Activated T-cell treated with anti-CD3 and anti-CD28 coated beads, Interleukin-2, amount 50 U/mL, for 4 hours (primary cell): Measurements from ENCODE around the gene FNDC3B. TPM values are rescaled to one million over a fixed set of nuclear protein-coding genes. Genes with fewer than 3 reads are reported as not detected.
A peak's percentile ranks its signal among the peaks of the same experiment; 100 is the strongest.

ENCODE experiments used
- ATAC-seq, 2 donors: fragments of 200-7000 bp; cut with Tn5 transposase; one replicate each; pipeline ENCODE4 v1.10.0; 2021
- DNase-seq: peaks from one replicate; pipeline ENCODE4 v3.0.0-alpha.2; 2020
- H3K27me3 Mint-ChIP-seq: one replicate; pipeline ENCODE4 v1.8.0; 2021; ENCODE audit warnings: low read depth, mixed read lengths
- H3K36me3 Mint-ChIP-seq: one replicate; pipeline ENCODE4 v1.8.0; 2022; ENCODE audit warnings: mixed read lengths; ENCODE audit not compliant: insufficient read depth
- H3K4me1 Mint-ChIP-seq: one replicate; pipeline ENCODE4 v1.8.0; 2021; ENCODE audit warnings: low read depth, mixed read lengths
- H3K4me3 Mint-ChIP-seq: one replicate; pipeline ENCODE4 v1.8.0; 2021; ENCODE audit warnings: mild to moderate bottlenecking, moderate library complexity, mixed read lengths
- H3K9me3 Mint-ChIP-seq: one replicate; pipeline ENCODE4 v1.8.0; 2021; ENCODE audit warnings: mixed read lengths
- total RNA-seq, 3 donors: library from RNA; stranded (reverse); gene quantifications; one replicate each; pipeline ENCODE4 v1.2.1, GENCODE V29; 2021

The FNDC3B gene
- total RNA-seq, 3 donors from 2014 or later = 20.3 to 23.9 (median 21.2) TPM

DNA sequence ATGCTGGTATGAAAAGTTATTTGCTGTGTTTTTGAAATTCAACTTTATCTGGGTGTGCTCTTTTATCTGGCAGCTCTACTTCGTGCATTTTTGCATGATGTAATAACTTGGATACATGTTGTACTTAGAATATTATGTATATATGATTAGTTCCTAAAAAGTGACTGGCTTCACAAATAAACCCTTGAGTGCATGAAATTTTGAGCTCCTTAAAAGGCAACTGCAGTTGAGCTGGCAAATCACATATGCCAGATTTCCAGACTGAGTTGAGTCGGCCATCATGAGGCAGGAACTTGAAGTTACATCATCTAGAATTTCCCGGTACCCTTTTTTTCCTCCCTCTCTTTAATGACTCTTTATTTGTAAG is 162.5 kb downstream of the FNDC3B start:
- Mint-ChIP-seq H3K27me3 (no peaks in the 10 kb centered on the region), H3K36me3 (peaks cover 35% of the 10 kb centered on the region), H3K4me3 (no peak overlapping the region), H3K4me1 (no peaks in the 10 kb centered on the region), H3K9me3 (peaks cover 19% of the 10 kb centered on the region)
- no peak for DNase-seq
- ATAC-seq = no peak

DNA sequence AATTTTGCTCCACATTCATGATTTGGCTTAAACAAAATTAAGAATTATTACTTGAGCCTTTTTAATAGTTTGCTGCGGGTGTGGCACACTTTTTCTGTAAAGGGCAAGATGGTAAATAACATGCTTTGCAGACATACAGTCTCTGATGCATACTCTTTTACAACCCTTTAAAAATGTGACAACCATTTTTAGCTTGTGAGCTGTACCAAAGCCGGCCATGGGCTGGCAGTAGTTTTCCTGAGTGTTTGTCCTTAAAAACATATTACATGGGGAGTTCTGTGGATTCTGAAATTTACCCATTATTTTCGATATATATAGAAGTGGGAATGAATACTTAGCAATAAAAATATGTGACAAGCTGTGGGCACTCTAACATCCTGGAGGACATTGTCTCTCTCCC is 163.4 kb downstream of the FNDC3B start:
- H3K27me3 Mint-ChIP-seq = no peaks in the 10 kb centered on the region
- H3K36me3 Mint-ChIP-seq = peaks cover 33% of the 10 kb centered on the region
- H3K9me3 Mint-ChIP-seq = peaks cover 19% of the 10 kb centered on the region
- DNase-seq (no peak), ATAC-seq (no peak)
- H3K4me1 Mint-ChIP-seq = no peaks in the 10 kb centered on the region
- H3K4me3 Mint-ChIP-seq = no peak overlapping the region

DNA sequence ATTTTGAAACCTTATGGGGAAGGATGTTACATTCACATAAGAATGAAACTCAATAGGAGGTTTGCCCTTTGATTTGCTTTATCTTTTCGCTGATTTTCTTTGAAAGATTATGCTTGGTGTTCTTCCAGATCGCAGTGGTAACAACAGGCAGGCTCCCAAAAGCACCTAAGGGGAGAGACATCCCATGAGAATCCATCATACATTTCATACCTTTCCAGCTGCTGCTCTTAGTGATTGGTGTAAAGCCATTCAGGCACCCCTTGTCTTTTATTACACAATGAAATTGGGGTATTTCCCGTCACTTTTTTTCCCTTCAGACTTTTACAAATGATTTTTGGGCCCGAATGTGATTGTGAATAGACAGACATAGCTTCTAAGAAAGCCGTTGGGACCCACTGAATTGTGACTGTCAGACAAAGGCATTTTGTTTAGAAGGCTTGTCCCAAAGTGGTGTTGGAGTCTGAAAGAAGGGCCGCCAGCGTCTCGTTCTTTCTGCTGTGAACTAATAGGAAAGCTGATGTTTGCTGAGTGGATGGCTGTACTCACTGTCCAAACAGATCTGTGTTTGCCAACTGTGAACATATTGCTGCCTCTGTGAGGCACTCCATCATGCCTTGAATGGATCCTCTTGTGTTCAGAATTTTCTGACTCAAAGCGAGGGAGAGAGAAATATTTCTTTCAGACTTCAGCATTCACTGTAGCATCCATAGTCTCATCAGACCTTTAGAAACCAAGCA is 164.3 kb downstream of the FNDC3B start:
- no peaks in the 10 kb centered on the region for H3K4me1 Mint-ChIP-seq
- H3K27me3 Mint-ChIP-seq = no peaks in the 10 kb centered on the region

DNA sequence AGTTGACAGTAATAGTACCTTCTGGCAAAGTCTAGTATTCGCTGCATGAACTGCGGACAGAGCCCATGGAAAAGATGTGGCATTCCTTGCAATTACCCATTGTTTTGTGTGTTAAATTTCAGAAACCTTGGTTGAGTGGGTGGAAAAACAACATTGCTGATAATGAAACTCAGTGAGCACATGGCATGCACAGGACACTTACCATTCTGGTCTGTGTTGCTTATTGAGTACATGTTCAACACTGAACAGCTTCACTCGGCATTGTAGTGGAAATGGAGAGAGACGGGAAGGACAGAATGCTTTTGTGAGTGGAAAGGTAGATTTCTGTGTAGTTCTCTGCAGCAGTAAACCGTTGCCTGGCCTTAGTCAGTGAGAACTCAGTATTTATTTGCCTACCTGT is 165.3 kb downstream of the FNDC3B start:
- Mint-ChIP-seq H3K4me3 (no peak overlapping the region), H3K4me1 (no peaks in the 10 kb centered on the region), H3K27me3 (no peaks in the 10 kb centered on the region), H3K9me3 (peaks cover 19% of the 10 kb centered on the region), H3K36me3 (peaks cover 28% of the 10 kb centered on the region)
- no peak for DNase-seq
- no peak for ATAC-seq

More for the DNA sequence above, 164.3 kb downstream of the FNDC3B start:
- DNase-seq (no peak), ATAC-seq (no peak)
- Mint-ChIP-seq H3K4me3 (no peak overlapping the region), H3K9me3 (peaks cover 19% of the 10 kb centered on the region), H3K36me3 (peaks cover 30% of the 10 kb centered on the region)

DNA sequence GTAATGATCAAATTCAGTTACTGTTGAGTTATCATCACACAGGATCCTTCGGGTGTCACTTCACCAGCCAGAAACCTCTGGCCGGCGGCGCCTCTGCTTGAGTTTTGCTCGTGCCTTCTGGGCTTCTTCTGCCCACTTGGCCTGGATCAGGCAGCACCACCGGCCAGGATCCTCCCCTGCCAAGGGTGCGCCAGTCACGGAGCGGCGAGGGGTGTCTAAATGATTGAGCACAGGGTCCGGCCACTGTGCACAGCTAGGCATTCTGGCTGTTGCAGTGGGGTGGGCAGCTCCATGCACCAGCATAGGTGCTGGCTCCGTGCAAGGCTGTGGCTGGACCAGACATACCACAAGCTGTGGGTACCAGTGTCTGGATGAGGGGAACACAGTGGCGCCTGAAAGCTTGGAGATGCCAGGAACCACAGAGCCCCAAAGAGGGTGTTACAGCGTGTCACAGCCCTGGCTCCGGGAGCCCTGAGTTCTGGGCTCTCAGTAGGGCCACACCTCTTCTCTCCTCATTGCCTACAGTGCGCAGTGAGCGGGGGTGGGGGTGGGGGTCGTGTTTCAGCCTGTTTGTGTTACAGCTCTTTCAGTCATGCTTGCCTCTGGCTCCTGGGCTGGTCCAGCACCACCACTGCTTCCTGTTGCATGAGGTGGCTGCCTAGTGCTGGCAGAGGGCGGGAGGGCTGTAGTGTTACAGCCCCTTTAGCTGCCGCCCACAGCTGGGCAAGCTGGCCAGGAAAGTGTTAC is 169.4 kb downstream of the FNDC3B start:
- ATAC-seq (no peak), DNase-seq (no peak)
- H3K36me3 Mint-ChIP-seq = peaks cover 18% of the 10 kb centered on the region
- no peak overlapping the region for H3K4me3 Mint-ChIP-seq
- H3K4me1 Mint-ChIP-seq = peaks cover 9% of the 10 kb centered on the region
- H3K27me3 Mint-ChIP-seq = no peaks in the 10 kb centered on the region
- peaks cover 17% of the 10 kb centered on the region for H3K9me3 Mint-ChIP-seq

DNA sequence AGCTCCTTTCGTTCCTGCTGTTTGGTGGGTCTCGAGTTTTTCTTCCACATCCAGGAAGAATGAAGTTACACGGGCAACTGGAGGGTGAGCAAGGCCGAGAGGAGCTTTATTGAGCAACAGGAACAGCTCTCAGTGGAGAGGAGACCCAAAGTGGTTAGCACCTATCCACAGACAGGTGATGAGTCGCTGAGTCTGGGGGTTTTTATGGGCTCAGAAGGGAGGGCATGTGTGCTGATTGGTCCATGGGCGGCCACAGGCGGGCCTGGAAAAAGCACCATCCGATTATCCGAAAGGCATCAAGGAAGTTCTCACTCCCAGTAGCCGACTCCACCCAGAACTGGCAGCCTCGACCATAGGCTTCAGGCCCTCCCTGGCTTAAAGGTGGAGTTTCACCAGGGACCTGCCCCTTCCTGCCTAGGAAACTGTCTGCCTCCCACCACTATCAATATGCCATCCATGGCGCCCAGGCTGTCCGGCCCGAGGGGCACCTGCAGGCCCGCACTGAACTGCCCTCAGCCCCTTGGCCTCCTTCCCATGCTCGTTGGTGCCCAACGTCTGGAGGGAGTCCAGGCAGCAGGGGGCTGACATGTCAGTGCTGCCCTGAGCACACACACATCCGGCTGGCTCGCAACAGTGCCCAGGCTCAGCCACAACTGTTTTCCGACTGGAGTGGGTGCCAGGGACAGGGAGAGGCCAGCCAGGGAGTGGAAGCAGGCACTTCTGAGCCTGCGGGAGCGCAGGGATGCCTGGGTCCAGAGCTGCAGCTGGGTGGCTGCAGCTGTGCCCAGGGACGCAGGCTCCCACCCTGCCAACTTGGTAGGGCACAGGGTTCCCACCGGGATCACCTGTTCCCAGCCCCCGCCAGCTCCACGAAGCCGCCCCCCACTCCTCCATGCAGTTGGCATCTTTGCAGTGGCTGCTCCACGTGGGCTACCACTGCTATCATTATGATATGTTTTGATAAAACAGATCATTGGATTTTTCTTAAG is 170.2 kb downstream of the FNDC3B start:
- Mint-ChIP-seq H3K4me1 (peaks cover 13% of the 10 kb centered on the region), H3K4me3 (no peak overlapping the region), H3K27me3 (no peaks in the 10 kb centered on the region), H3K36me3 (peaks cover 12% of the 10 kb centered on the region), H3K9me3 (peaks cover 11% of the 10 kb centered on the region)
- ATAC-seq (no peak), DNase-seq (no peak)

DNA sequence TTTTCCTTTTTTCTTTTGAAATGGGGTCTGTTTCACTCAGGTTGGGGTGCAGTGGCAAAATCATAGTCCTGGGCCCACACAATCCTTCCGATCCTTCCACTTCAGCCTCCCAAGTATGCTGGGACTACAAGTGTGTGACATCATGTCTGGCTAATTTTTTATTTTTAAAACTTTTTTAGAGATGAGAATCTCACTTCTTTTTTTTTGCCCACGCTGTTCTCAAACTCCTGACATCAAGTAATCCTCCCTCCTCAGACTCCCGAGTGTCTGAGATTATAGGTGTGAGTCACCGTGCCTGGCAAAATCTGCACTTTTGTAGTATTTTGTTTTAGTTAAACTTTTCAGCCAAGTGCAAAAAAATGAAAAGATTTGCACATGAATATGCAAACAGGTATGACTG is 171.0 kb downstream of the FNDC3B start:
- peaks cover 13% of the 10 kb centered on the region for H3K36me3 Mint-ChIP-seq
- H3K27me3 Mint-ChIP-seq = no peaks in the 10 kb centered on the region
- peaks cover 13% of the 10 kb centered on the region for H3K4me1 Mint-ChIP-seq
- peaks cover 7% of the 10 kb centered on the region for H3K9me3 Mint-ChIP-seq
- H3K4me3 Mint-ChIP-seq = no peak overlapping the region
- no peak for DNase-seq
- ATAC-seq = no peak

DNA sequence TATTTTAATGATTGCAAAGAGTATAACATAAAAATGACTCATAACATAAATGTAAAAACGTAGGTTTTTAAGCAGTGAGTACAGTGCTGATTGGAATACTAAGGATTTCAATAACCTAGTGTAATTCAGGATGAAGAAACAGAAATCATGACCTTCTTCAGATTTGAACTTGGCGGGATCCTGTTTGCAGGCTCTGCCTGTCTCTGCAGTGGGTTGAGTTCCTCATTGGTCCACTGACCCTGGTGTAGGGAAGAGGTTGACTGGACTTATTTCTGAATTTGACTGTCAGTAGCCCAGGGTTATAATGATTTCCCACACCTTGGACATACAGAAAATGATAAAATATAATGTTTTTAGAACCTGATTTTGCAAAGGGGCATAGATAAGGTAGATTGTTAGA is 171.7 kb downstream of the FNDC3B start:
- H3K36me3 Mint-ChIP-seq = peaks cover 9% of the 10 kb centered on the region
- no peaks in the 10 kb centered on the region for H3K27me3 Mint-ChIP-seq
- H3K4me1 Mint-ChIP-seq = peaks cover 13% of the 10 kb centered on the region
- ATAC-seq = no peak
- DNase-seq = no peak
- H3K4me3 Mint-ChIP-seq = no peak overlapping the region
- peaks cover under 1% of the 10 kb centered on the region for H3K9me3 Mint-ChIP-seq

DNA sequence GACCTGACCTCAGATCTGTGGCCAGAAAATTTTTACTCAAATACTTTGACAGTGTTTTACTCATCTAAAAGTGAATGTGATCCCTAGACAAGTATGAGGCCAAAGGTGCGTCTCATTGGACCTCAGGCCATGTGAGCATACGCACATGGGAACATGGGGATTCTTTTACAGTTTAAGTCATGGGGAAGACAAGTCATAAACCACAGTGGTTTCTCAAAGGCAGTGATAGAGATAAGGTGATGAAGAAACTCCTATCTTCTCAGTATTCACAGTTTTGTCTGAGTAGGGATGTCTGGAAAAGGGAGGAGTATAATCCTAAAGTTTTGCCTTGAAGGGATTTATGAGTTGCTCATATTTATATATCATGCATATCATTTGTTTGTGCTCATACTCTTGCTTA is 173.8 kb downstream of the FNDC3B start:
- Mint-ChIP-seq H3K27me3 (no peaks in the 10 kb centered on the region), H3K9me3 (no peaks in the 10 kb centered on the region), H3K4me3 (no peak overlapping the region), H3K36me3 (peaks cover 5% of the 10 kb centered on the region), H3K4me1 (peaks cover 18% of the 10 kb centered on the region)
- no peak for DNase-seq
- ATAC-seq = peak; percentile 40 to 54

DNA sequence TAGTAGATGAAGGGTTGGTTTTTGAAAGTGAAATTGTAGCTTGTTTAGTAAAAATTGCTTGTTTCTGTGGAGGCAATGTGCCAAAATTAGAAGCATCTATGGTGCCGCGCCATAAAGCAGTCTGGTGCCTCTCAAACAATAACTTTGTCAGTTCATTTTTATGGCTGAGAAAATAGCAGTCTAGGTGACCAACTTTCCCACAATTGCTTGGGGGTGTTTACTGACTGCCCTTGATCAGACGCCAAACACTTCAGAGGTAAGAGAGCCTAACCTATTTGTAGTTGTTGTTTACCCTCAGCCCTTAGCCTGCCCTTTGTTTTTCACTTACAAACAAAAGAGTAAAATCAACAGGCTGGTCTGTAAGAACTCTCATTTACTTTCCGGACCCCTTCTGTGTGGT is 174.5 kb downstream of the FNDC3B start:
- ATAC-seq (no peak), DNase-seq (no peak)
- Mint-ChIP-seq H3K9me3 (no peaks in the 10 kb centered on the region), H3K4me1 (peaks cover 23% of the 10 kb centered on the region), H3K27me3 (no peaks in the 10 kb centered on the region), H3K36me3 (peaks cover 5% of the 10 kb centered on the region), H3K4me3 (no peak overlapping the region)

DNA sequence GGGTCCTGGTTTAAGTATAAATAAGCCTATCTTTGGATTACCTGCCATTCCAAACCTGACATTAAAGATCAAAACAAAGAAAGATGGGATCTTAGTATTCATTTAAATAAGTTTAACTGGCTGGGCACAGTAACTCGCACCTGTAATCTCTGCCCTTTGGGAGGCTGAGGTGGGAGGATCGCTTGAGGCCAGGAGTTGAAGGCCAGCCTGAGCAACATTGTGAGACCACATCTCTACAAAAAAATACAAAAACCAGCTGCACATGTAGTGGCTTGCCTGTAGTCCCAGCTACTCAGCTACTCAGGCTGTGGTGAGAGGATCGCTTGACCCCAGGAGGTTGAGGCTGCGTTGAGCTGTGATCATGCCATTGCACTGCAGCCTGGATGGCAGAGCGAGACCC is 176.9 kb downstream of the FNDC3B start:
- H3K4me3 Mint-ChIP-seq = no peak overlapping the region

DNA sequence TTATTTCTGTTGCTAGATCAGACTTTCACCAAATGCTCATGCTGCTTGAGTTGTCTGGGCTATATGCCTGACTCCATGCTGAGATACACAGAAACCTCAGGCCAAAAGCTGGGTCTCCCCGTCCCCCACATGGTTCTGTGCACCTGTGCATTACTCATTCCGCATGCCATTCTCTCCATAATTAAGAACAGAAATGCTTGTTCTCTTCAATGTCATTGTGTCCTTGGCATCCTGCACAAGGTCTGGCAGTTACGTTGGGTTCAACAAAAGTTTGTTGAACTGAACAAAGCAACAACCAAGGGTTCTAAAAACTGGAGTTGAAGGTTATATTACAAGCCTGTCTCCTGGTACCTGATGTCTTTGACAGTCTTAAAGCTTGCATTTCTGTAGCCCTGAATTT is 177.5 kb downstream of the FNDC3B start:
- Mint-ChIP-seq H3K27me3 (no peaks in the 10 kb centered on the region), H3K4me1 (peaks cover 29% of the 10 kb centered on the region), H3K9me3 (no peaks in the 10 kb centered on the region), H3K4me3 (no peak overlapping the region), H3K36me3 (peaks cover 3% of the 10 kb centered on the region)
- ATAC-seq = no peak
- no peak for DNase-seq

More for the DNA sequence above, 176.9 kb downstream of the FNDC3B start:
- DNase-seq = no peak
- peaks cover 5% of the 10 kb centered on the region for H3K36me3 Mint-ChIP-seq
- H3K9me3 Mint-ChIP-seq = no peaks in the 10 kb centered on the region
- ATAC-seq = no peak
- H3K4me1 Mint-ChIP-seq = peaks cover 30% of the 10 kb centered on the region
- H3K27me3 Mint-ChIP-seq = no peaks in the 10 kb centered on the region

DNA sequence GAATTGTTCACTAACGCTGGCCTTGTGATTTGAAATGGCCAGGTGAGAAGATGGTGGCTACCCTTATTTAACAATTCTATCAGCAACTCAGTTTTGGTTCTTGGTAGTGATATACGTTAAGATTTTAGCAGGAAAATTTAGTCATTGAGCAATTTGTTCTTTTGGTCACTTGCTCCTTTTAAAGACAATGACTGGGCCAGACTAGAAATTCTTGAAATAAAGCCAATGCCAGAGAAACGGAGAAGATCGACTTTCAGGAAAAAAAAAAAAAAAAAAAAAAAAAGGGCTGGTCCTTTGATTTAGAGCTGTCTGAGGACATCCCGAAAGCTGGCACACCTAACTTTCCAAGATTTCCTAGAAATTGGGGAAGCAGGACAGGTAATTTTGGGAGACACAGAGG is 178.5 kb downstream of the FNDC3B start:
- H3K4me3 Mint-ChIP-seq = no peak overlapping the region
- no peaks in the 10 kb centered on the region for H3K9me3 Mint-ChIP-seq
- H3K27me3 Mint-ChIP-seq = no peaks in the 10 kb centered on the region
- H3K4me1 Mint-ChIP-seq = peaks cover 27% of the 10 kb centered on the region
- ATAC-seq (no peak), DNase-seq (no peak)
- peaks cover 5% of the 10 kb centered on the region for H3K36me3 Mint-ChIP-seq
